Astrocyte (in vitro differentiated cells and primary cell): ENCODE data around the gene PYHIN1. TPM values are rescaled to one million over a fixed set of nuclear protein-coding genes. Genes with fewer than 3 reads are reported as not detected.

ENCODE experiments used
- DNase-seq: peaks from one replicate; pipeline ENCODE4 v3.0.0-alpha.2; 2010; ENCODE audit warnings: low read depth
- FAIRE-seq: peaks from 2 replicates; lab custom pipeline; 2011; peaks lifted over from hg19 to GRCh38; lab: Jason Lieb, UNC
- H2AFZ ChIP-seq: 2 replicates; pipeline ENCODE4 v1.6.0; 2012; ENCODE audit warnings: low read depth, low read length, inconsistent platforms
- H3K27ac ChIP-seq: 2 replicates; pipeline ENCODE4 v1.5.1; 2011; ENCODE audit warnings: low read depth, low read length, inconsistent platforms
- H3K27me3 ChIP-seq: 2 replicates; pipeline ENCODE4 v1.6.0; 2011; ENCODE audit warnings: low read length, inconsistent platforms; ENCODE audit not compliant: insufficient read depth
- H3K36me3 ChIP-seq: 2 replicates; pipeline ENCODE4 v1.5.1; 2011; ENCODE audit warnings: low read length, inconsistent platforms; ENCODE audit not compliant: insufficient read depth
- H3K4me1 ChIP-seq: 2 replicates; pipeline ENCODE4 v1.5.1; 2011; ENCODE audit warnings: low read length, inconsistent platforms; ENCODE audit not compliant: insufficient read depth
- H3K4me2 ChIP-seq: 2 replicates; pipeline ENCODE4 v1.6.0; 2012; ENCODE audit warnings: low read length, inconsistent platforms
- H3K4me3 ChIP-seq: 2 replicates; pipeline ENCODE4 v1.5.1; 2011; ENCODE audit warnings: low read depth, mild to moderate bottlenecking, low read length, inconsistent platforms; ENCODE audit not compliant: insufficient read depth
- H3K79me2 ChIP-seq: 2 replicates; pipeline ENCODE4 v1.6.0; 2012; ENCODE audit warnings: mild to moderate bottlenecking, low read length, inconsistent platforms; ENCODE audit not compliant: insufficient read depth
- H3K9ac ChIP-seq: 2 replicates; pipeline ENCODE4 v1.6.0; 2012; ENCODE audit warnings: mild to moderate bottlenecking, low read length, inconsistent platforms
- H3K9me3 ChIP-seq: 2 replicates; pipeline ENCODE4 v1.5.1; 2012; ENCODE audit warnings: low read depth, mild to moderate bottlenecking, low read length, inconsistent platforms; ENCODE audit not compliant: insufficient read depth
- H4K20me1 ChIP-seq: 2 replicates; pipeline ENCODE4 v1.6.0; 2012; ENCODE audit warnings: low read length, inconsistent platforms; ENCODE audit not compliant: insufficient read depth
- H3K27ac Mint-ChIP-seq: one replicate; pipeline ENCODE4 v1.8.0; 2021; ENCODE audit warnings: mild to moderate bottlenecking, mixed read lengths; ENCODE audit not compliant: unreplicated experiment
- H3K27me3 Mint-ChIP-seq: one replicate; pipeline ENCODE4 v1.8.0; 2021; ENCODE audit warnings: low read depth, mixed read lengths; ENCODE audit not compliant: unreplicated experiment
- H3K36me3 Mint-ChIP-seq: one replicate; pipeline ENCODE4 v1.8.0; 2021; ENCODE audit warnings: low read depth, mixed read lengths; ENCODE audit not compliant: unreplicated experiment
- H3K4me1 Mint-ChIP-seq: one replicate; pipeline ENCODE4 v1.8.0; 2021; ENCODE audit warnings: low read depth, mixed read lengths; ENCODE audit not compliant: unreplicated experiment
- H3K4me3 Mint-ChIP-seq: one replicate; pipeline ENCODE4 v1.8.0; 2021; ENCODE audit warnings: mild to moderate bottlenecking, moderate library complexity, mixed read lengths; ENCODE audit not compliant: unreplicated experiment
- H3K9me3 Mint-ChIP-seq: one replicate; pipeline ENCODE4 v1.8.0; 2021; ENCODE audit warnings: mild to moderate bottlenecking, mixed read lengths; ENCODE audit not compliant: unreplicated experiment
- EZH2 ChIP-seq: IDR thresholded peaks from 2 replicates; pipeline ENCODE4 v1.6.1; 2012; ENCODE audit warnings: mild to moderate bottlenecking, low read length, inconsistent platforms; ENCODE audit not compliant: insufficient read depth
- total RNA-seq: library from RNA; stranded (reverse); gene quantifications from 2 replicates; pipeline ENCODE4 v1.2.1, GENCODE V29; 2021
- TF ChIP-seq, protein P1 (sequence below): IDR thresholded peaks from 2 replicates; pipeline ENCODE4 v1.5.1; 2011; ENCODE audit warnings: low read depth, mild to moderate bottlenecking, inconsistent platforms, low read length, moderate library complexity; ENCODE audit not compliant: insufficient read depth

Gene PYHIN1
- total RNA-seq, 1 donor from 2014 or later: not detected

DNA sequence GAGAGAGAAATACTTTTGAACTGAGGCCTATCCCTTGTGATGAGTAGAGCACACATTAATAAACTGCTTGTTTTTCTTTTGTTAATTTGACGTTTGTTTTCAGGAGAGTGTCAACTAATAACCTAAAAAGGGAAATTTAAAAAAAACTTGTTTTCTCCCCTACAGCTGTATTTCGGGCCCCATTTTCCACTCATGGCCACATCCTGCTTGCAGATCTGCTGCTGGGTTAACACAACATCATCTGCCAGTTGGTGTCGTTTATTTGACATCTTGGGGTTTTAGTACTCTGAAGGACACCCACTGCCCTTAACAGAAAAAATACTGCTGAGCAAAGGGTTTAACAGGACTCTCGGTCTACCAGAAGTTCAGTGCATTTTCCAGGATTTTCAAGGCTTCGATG lies 848 bp upstream of the PYHIN1 start:
- Histone ChIP-seq H3K9me3 (no peaks in the 10 kb centered on the region), H3K4me3 (no peak overlapping the region), H3K79me2 (no peaks in the 10 kb centered on the region), H3K36me3 (no peaks in the 10 kb centered on the region), H3K27ac (no peak overlapping the region), H3K9ac (no peak overlapping the region), H3K4me1 (no peaks in the 10 kb centered on the region), H3K4me2 (no peak overlapping the region), H4K20me1 (no peaks in the 10 kb centered on the region), H2AFZ (no peak overlapping the region), H3K27me3 (no peaks in the 10 kb centered on the region)
- Mint-ChIP-seq H3K36me3 (no peaks in the 10 kb centered on the region), H3K4me1 (no peaks in the 10 kb centered on the region), H3K27ac (no peak overlapping the region), H3K4me3 (no peak overlapping the region), H3K9me3 (peaks cover 3% of the 10 kb centered on the region), H3K27me3 (no peaks in the 10 kb centered on the region)
- DNase-seq (no peak), FAIRE-seq (no peak)
- TF ChIP-seq EZH2: no peak
- TF ChIP-seq, protein P1, sequence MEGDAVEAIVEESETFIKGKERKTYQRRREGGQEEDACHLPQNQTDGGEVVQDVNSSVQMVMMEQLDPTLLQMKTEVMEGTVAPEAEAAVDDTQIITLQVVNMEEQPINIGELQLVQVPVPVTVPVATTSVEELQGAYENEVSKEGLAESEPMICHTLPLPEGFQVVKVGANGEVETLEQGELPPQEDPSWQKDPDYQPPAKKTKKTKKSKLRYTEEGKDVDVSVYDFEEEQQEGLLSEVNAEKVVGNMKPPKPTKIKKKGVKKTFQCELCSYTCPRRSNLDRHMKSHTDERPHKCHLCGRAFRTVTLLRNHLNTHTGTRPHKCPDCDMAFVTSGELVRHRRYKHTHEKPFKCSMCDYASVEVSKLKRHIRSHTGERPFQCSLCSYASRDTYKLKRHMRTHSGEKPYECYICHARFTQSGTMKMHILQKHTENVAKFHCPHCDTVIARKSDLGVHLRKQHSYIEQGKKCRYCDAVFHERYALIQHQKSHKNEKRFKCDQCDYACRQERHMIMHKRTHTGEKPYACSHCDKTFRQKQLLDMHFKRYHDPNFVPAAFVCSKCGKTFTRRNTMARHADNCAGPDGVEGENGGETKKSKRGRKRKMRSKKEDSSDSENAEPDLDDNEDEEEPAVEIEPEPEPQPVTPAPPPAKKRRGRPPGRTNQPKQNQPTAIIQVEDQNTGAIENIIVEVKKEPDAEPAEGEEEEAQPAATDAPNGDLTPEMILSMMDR: no peak

DNA sequence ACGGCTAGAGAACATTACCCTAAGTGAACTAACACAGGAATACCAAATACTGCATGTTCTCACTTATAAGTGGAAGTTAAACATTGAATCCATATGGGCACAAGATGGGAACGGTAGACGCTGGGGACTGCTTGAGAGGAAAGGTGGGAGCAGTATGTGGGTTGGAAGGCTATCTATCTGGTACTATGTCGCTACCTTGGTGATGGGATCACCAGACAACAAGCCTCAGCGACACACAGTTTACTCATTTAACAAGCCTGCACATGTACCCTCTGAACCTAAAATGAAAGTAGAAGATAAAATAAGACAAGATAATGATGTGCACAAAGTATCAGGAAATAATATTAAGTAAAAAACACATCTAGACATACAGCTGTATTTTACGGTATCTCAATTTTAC lies 819 bp downstream of the PYHIN1 start:
- FAIRE-seq: no peak

DNA sequence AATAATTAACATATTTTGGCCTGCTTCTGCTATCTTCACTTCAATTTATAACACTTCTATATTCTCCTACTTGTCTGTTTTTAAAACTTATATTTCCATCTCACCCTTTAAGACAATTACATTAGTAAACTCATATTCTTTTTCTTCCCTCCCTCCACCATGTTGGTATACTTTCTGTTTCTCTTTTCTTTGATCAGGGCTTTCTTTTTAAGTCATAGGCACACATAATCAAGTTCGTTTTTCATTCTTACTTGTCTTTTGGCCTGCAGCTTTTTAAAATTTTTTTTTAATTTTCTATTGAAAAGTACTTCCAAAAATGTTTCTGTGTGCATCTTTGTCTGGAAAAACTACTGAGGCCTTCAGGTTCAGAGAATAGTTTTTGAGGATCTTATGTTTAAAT lies 2.3 kb downstream of the PYHIN1 start:
- DNase-seq: no peak
- no peak for FAIRE-seq
- no peaks in the 10 kb centered on the region for H3K9me3 ChIP-seq
- no peak overlapping the region for H3K9ac ChIP-seq
- H3K4me3 ChIP-seq: no peak overlapping the region
- H3K27ac Mint-ChIP-seq: no peak overlapping the region
- peaks cover 3% of the 10 kb centered on the region for H3K9me3 Mint-ChIP-seq
- no peak overlapping the region for H3K4me2 ChIP-seq
- H3K27ac ChIP-seq: no peak overlapping the region
- no peaks in the 10 kb centered on the region for H3K36me3 Mint-ChIP-seq
- H3K4me1 Mint-ChIP-seq: no peaks in the 10 kb centered on the region
- TF ChIP-seq, protein P1: no peak
- TF ChIP-seq EZH2: no peak
- no peaks in the 10 kb centered on the region for H3K79me2 ChIP-seq
- H3K4me3 Mint-ChIP-seq: no peak overlapping the region
- no peaks in the 10 kb centered on the region for H3K4me1 ChIP-seq
- H4K20me1 ChIP-seq: no peaks in the 10 kb centered on the region
- no peaks in the 10 kb centered on the region for H3K27me3 ChIP-seq
- no peaks in the 10 kb centered on the region for H3K36me3 ChIP-seq
- peak overlapping the region; percentile 17 for H2AFZ ChIP-seq
- H3K27me3 Mint-ChIP-seq: no peaks in the 10 kb centered on the region

More for the DNA sequence above, 819 bp downstream of the PYHIN1 start:
- DNase-seq: no peak
- Histone ChIP-seq H3K36me3 (no peaks in the 10 kb centered on the region), H3K79me2 (no peaks in the 10 kb centered on the region), H3K4me2 (no peak overlapping the region), H4K20me1 (no peaks in the 10 kb centered on the region), H3K4me3 (no peak overlapping the region), H3K9me3 (no peaks in the 10 kb centered on the region), H3K27me3 (no peaks in the 10 kb centered on the region), H3K4me1 (no peaks in the 10 kb centered on the region), H3K9ac (no peak overlapping the region), H3K27ac (no peak overlapping the region), H2AFZ (no peak overlapping the region)
- no peak overlapping the region for H3K27ac Mint-ChIP-seq
- H3K9me3 Mint-ChIP-seq: peaks cover 3% of the 10 kb centered on the region
- TF ChIP-seq, protein P1: no peak
- TF ChIP-seq EZH2: no peak
- H3K36me3 Mint-ChIP-seq: no peaks in the 10 kb centered on the region
- H3K4me1 Mint-ChIP-seq: no peaks in the 10 kb centered on the region
- no peak overlapping the region for H3K4me3 Mint-ChIP-seq
- H3K27me3 Mint-ChIP-seq: no peaks in the 10 kb centered on the region
